ENCODE results near the gene NFATC2. TPM values are rescaled to one million over a fixed set of nuclear protein-coding genes. Genes with fewer than 3 reads are reported as not detected.

The NFATC2 gene
- total and polyA plus RNA-seq, 2 of the 8 experiments (the other 6 are each of a cell fraction or from before 2014, with no cell fraction given), result 0.27 to 0.91 TPM

DNA sequence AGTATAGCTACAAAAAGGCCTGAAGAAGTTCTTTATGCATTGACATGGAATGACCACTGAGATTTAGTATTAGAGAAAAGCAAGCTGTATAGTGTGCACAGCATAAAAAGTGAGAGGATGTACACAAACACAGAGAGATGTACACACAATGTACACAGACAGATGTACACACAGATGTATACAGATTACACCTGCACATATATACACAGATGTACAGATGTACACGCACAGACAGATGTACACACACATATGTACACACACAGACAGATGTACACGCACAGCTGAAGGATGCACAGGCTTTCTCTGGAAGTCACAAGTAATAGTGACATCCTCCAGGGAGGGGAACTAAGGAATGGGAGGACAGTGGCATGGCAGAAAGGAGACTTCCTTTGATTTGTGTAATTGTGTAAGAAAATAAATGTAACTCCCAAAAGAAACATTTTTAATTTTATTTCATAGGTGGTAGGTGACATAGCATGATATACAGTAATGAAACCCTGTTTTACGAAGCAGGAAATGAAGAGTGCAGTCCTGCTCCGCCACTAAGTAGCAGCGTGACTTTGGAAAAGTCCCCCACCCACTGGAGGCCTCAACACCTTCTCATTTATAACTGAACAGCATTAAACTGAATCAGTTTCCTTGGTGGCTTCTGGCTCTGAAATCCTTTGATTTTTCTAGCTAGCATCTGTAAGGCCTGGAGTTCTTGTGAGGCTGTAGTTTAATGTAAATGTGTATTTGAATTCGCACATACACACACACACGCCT, 14.1 kb downstream of the NFATC2 start:
- ChIA-PET CTCF (ENCODE audit: partially characterized antibody) (interaction anchor here (0.6 to 1.0 kb wide), 3 partner anchors 11 to 46 kb away, joined by 3 to 6 read pairs (median 3); no protein-coding TSS in a partner anchor), POLR2A (ENCODE audit: partially characterized antibody) (interaction anchor here (0.7 kb wide), 1 partner anchor 545 kb away, joined by 3 read pairs; no protein-coding TSS in a partner anchor)
- Histone ChIP-seq H3K14ac (ENCODE audit: insufficient read length) (no peak overlapping the region), H3K27me3 (replicated peaks in 1 of 4; ENCODE audit: control insufficient read depth in 3 of 4, extremely low read depth in 1 of 4, insufficient read depth in 3 of 4, low read length in 3 of 4) (no peaks in the 10 kb centered on the region), H3K23ac (ENCODE audit: insufficient read length) (no peak overlapping the region), H4K8ac (ENCODE audit: extremely low read depth, insufficient read depth, low read length) (no peak overlapping the region), H2BK20ac (ENCODE audit: low read length) (no peak overlapping the region), H3K9ac (replicated peaks in 1 of 4; ENCODE audit: extremely low read depth in 1 of 4, low read depth in 3 of 4, low read length in 3 of 4) (no peak overlapping the region), H3K79me1 (ENCODE audit: low read depth, low read length) (no peaks in the 10 kb centered on the region), H3K4me3 (ENCODE audit: extremely low read depth in 1 of 4, insufficient read depth in 2 of 4, low read depth in 3 of 4, low read length in 4 of 4) (no peak overlapping the region), H2AFZ (ENCODE audit: low read length) (no peak overlapping the region), H3K36me3 (ENCODE audit: control insufficient read depth in 2 of 4, insufficient read depth in 4 of 4, low read length in 3 of 4) (no peaks in the 10 kb centered on the region), H3K27ac (ENCODE audit: low read depth, low read length) (no peak overlapping the region), H3K79me2 (ENCODE audit: control insufficient read depth in 1 of 2, insufficient read depth in 2 of 2, low read length in 2 of 2) (no peaks in the 10 kb centered on the region), H4K20me1 (replicated peaks in 1 of 2; ENCODE audit: control insufficient read depth in 1 of 2, insufficient read depth in 2 of 2, low read length in 2 of 2) (no peaks in the 10 kb centered on the region), H3K23me2 (ENCODE audit: low read depth, low read length) (no peaks in the 10 kb centered on the region), H3K4me2 (ENCODE audit: insufficient read depth in 1 of 2, low read depth in 2 of 2, low read length in 2 of 2) (no peak overlapping the region), H3K56ac (replicated peaks; ENCODE audit: insufficient read length, low read depth, low read length) (no peak overlapping the region), H2BK15ac (ENCODE audit: low read length) (no peak overlapping the region), H2BK120ac (replicated peaks; ENCODE audit: low read depth, low read length) (no peak overlapping the region), H3K4me1 (replicated peaks in 1 of 4; ENCODE audit: control insufficient read depth in 3 of 4, insufficient read depth in 4 of 4, low read length in 3 of 4) (no peaks in the 10 kb centered on the region; a peak in 1 of 7 replicates), H4K5ac (ENCODE audit: insufficient read length, low read depth, low read length) (no peak overlapping the region), H3K18ac (ENCODE audit: extremely low read depth, low read length) (no peak overlapping the region), H2BK5ac (ENCODE audit: low read depth, low read length) (no peak overlapping the region), H3K9me3 (ENCODE audit: insufficient read depth in 2 of 2, low read depth in 1 of 2, low read length in 1 of 2) (no peaks in the 10 kb centered on the region), H3K4ac (replicated peaks; ENCODE audit: insufficient read length, low read depth, low read length) (no peak overlapping the region), H2BK12ac (ENCODE audit: low read depth, low read length) (no peak overlapping the region), H2AK5ac (ENCODE audit: low read depth, low read length) (no peak overlapping the region), H4K91ac (replicated peaks; ENCODE audit: insufficient read length, low read length) (no peak overlapping the region)
- 78% methylated on average over 7 of the region's 7 CpGs; no CpG with 5 or more reads in 1 of the 2 experiments for WGBS, 2 experiments (ENCODE audit: extremely low coverage in 1 of 2, insufficient coverage in 1 of 2, insufficient read length in 1 of 2, insufficient replicate concordance in 2 of 2, low coverage in 1 of 2, low lambda C conversion rate in 2 of 2, missing lambda C conversion rate in 1 of 2)
- FAIRE-seq, result no peak
- no peak for DNase-seq (ENCODE audit: low read depth in 1 of 2, low spot score in 2 of 2)
